Astrocyte (in vitro differentiated cells and primary cell): ENCODE results near the gene PLCL2. TPM values are rescaled to one million over a fixed set of nuclear protein-coding genes. Genes with fewer than 3 reads are reported as not detected.

ENCODE experiments used
- DNase-seq: peaks from one replicate; pipeline ENCODE4 v3.0.0-alpha.2; 2010; ENCODE audit warnings: low read depth
- FAIRE-seq: peaks from 2 replicates; lab custom pipeline; 2011; peaks lifted over from hg19 to GRCh38; lab: Jason Lieb, UNC
- H2AFZ ChIP-seq: 2 replicates; pipeline ENCODE4 v1.6.0; 2012; ENCODE audit warnings: low read depth, low read length, inconsistent platforms
- H3K27ac ChIP-seq: 2 replicates; pipeline ENCODE4 v1.5.1; 2011; ENCODE audit warnings: low read depth, low read length, inconsistent platforms
- H3K27me3 ChIP-seq: 2 replicates; pipeline ENCODE4 v1.6.0; 2011; ENCODE audit warnings: low read length, inconsistent platforms; ENCODE audit not compliant: insufficient read depth
- H3K36me3 ChIP-seq: 2 replicates; pipeline ENCODE4 v1.5.1; 2011; ENCODE audit warnings: low read length, inconsistent platforms; ENCODE audit not compliant: insufficient read depth
- H3K4me1 ChIP-seq: 2 replicates; pipeline ENCODE4 v1.5.1; 2011; ENCODE audit warnings: low read length, inconsistent platforms; ENCODE audit not compliant: insufficient read depth
- H3K4me2 ChIP-seq: 2 replicates; pipeline ENCODE4 v1.6.0; 2012; ENCODE audit warnings: low read length, inconsistent platforms
- H3K4me3 ChIP-seq: 2 replicates; pipeline ENCODE4 v1.5.1; 2011; ENCODE audit warnings: low read depth, mild to moderate bottlenecking, low read length, inconsistent platforms; ENCODE audit not compliant: insufficient read depth
- H3K79me2 ChIP-seq: 2 replicates; pipeline ENCODE4 v1.6.0; 2012; ENCODE audit warnings: mild to moderate bottlenecking, low read length, inconsistent platforms; ENCODE audit not compliant: insufficient read depth
- H3K9ac ChIP-seq: 2 replicates; pipeline ENCODE4 v1.6.0; 2012; ENCODE audit warnings: mild to moderate bottlenecking, low read length, inconsistent platforms
- H3K9me3 ChIP-seq: 2 replicates; pipeline ENCODE4 v1.5.1; 2012; ENCODE audit warnings: low read depth, mild to moderate bottlenecking, low read length, inconsistent platforms; ENCODE audit not compliant: insufficient read depth
- H4K20me1 ChIP-seq: 2 replicates; pipeline ENCODE4 v1.6.0; 2012; ENCODE audit warnings: low read length, inconsistent platforms; ENCODE audit not compliant: insufficient read depth
- H3K27ac Mint-ChIP-seq: one replicate; pipeline ENCODE4 v1.8.0; 2021; ENCODE audit warnings: mild to moderate bottlenecking, mixed read lengths; ENCODE audit not compliant: unreplicated experiment
- H3K27me3 Mint-ChIP-seq: one replicate; pipeline ENCODE4 v1.8.0; 2021; ENCODE audit warnings: low read depth, mixed read lengths; ENCODE audit not compliant: unreplicated experiment
- H3K36me3 Mint-ChIP-seq: one replicate; pipeline ENCODE4 v1.8.0; 2021; ENCODE audit warnings: low read depth, mixed read lengths; ENCODE audit not compliant: unreplicated experiment
- H3K4me1 Mint-ChIP-seq: one replicate; pipeline ENCODE4 v1.8.0; 2021; ENCODE audit warnings: low read depth, mixed read lengths; ENCODE audit not compliant: unreplicated experiment
- H3K4me3 Mint-ChIP-seq: one replicate; pipeline ENCODE4 v1.8.0; 2021; ENCODE audit warnings: mild to moderate bottlenecking, moderate library complexity, mixed read lengths; ENCODE audit not compliant: unreplicated experiment
- H3K9me3 Mint-ChIP-seq: one replicate; pipeline ENCODE4 v1.8.0; 2021; ENCODE audit warnings: mild to moderate bottlenecking, mixed read lengths; ENCODE audit not compliant: unreplicated experiment
- CTCF ChIP-seq: IDR thresholded peaks from 2 replicates; pipeline ENCODE4 v1.5.1; 2011; ENCODE audit warnings: low read depth, mild to moderate bottlenecking, inconsistent platforms, low read length, moderate library complexity; ENCODE audit not compliant: insufficient read depth
- EZH2 ChIP-seq: IDR thresholded peaks from 2 replicates; pipeline ENCODE4 v1.6.1; 2012; ENCODE audit warnings: mild to moderate bottlenecking, low read length, inconsistent platforms; ENCODE audit not compliant: insufficient read depth
- total RNA-seq: library from RNA; stranded (reverse); gene quantifications from 2 replicates; pipeline ENCODE4 v1.2.1, GENCODE V29; 2021

PLCL2 gene
- total RNA-seq, 1 donor from 2014 or later = 3.9 TPM

- Histone ChIP-seq H3K9ac (peak overlapping the region; percentile 6), H3K36me3 (no peaks in the 10 kb centered on the region), H4K20me1 (no peaks in the 10 kb centered on the region), H3K4me1 (peaks cover 12% of the 10 kb centered on the region), H3K27me3 (no peaks in the 10 kb centered on the region), H2AFZ (peak overlapping the region; percentile 79), H3K79me2 (peaks cover 20% of the 10 kb centered on the region), H3K27ac (no peak overlapping the region), H3K9me3 (no peaks in the 10 kb centered on the region), H3K4me3 (no peak overlapping the region), H3K4me2 (peak overlapping the region; percentile 98)
- Mint-ChIP-seq H3K4me1 (peaks cover 3% of the 10 kb centered on the region), H3K36me3 (no peaks in the 10 kb centered on the region), H3K9me3 (no peaks in the 10 kb centered on the region), H3K27me3 (no peaks in the 10 kb centered on the region), H3K4me3 (peak overlapping the region; percentile 80), H3K27ac (no peak overlapping the region)
- DNase-seq (no peak), FAIRE-seq (no peak)
- TF ChIP-seq CTCF (no peak), EZH2 (no peak)
Observed at GRCh38 chr3:16883057-16883722, 1.6 kb upstream of the PLCL2 start.

- peak overlapping the region; percentile 79 for H2AFZ ChIP-seq
- peaks cover 12% of the 10 kb centered on the region for H3K4me1 ChIP-seq
- no peak for FAIRE-seq
- peak overlapping the region; percentile 88 for H3K9ac ChIP-seq
- Mint-ChIP-seq H3K4me3 (peak overlapping the region; percentile 80), H3K27ac (no peak overlapping the region), H3K9me3 (no peaks in the 10 kb centered on the region), H3K4me1 (peaks cover 3% of the 10 kb centered on the region), H3K36me3 (no peaks in the 10 kb centered on the region), H3K27me3 (no peaks in the 10 kb centered on the region)
- H3K4me3 ChIP-seq = peak overlapping the region; percentile 81
- no peak for DNase-seq
- H3K36me3 ChIP-seq = no peaks in the 10 kb centered on the region
- no peak overlapping the region for H3K27ac ChIP-seq
- peaks cover 20% of the 10 kb centered on the region for H3K79me2 ChIP-seq
- no peaks in the 10 kb centered on the region for H3K27me3 ChIP-seq
- H3K9me3 ChIP-seq = no peaks in the 10 kb centered on the region
- peak overlapping the region; percentile 98 for H3K4me2 ChIP-seq
- TF ChIP-seq CTCF (no peak), EZH2 (no peak)
- H4K20me1 ChIP-seq = no peaks in the 10 kb centered on the region
Observed at GRCh38 chr3:16883723-16884083, 1.1 kb upstream of the PLCL2 start.

GRCh38 chr3:16884084-16884747 is 539 bp upstream of the PLCL2 start:
- H3K9me3 ChIP-seq = no peaks in the 10 kb centered on the region

More at GRCh38 chr3:16884084-16884747, 539 bp upstream of the PLCL2 start:
- peaks cover 20% of the 10 kb centered on the region for H3K79me2 ChIP-seq
- DNase-seq (no peak), FAIRE-seq (no peak)
- peak overlapping the region; percentile 98 for H3K4me2 ChIP-seq
- H3K36me3 ChIP-seq = no peaks in the 10 kb centered on the region
- Mint-ChIP-seq H3K27me3 (no peaks in the 10 kb centered on the region), H3K9me3 (no peaks in the 10 kb centered on the region), H3K36me3 (no peaks in the 10 kb centered on the region), H3K4me3 (peak overlapping the region; percentile 90), H3K4me1 (peaks cover 4% of the 10 kb centered on the region), H3K27ac (peak overlapping the region; percentile 43)
- TF ChIP-seq EZH2 (no peak), CTCF (peak; percentile 10)
- H3K27ac ChIP-seq = peak overlapping the region; percentile 14
- H4K20me1 ChIP-seq = no peaks in the 10 kb centered on the region
- peak overlapping the region; percentile 79 for H2AFZ ChIP-seq
- H3K4me1 ChIP-seq = peaks cover 12% of the 10 kb centered on the region
- H3K27me3 ChIP-seq = no peaks in the 10 kb centered on the region
- H3K9ac ChIP-seq = peak overlapping the region; percentile 88
- H3K4me3 ChIP-seq = peak overlapping the region; percentile 81
